HepG2 (cell line): Measurements from ENCODE around the gene DDX60. TPM values are rescaled to one million over a fixed set of nuclear protein-coding genes. Genes with fewer than 3 reads are reported as not detected.

Source experiments
- ATAC-seq: fragments of 200-7000 bp; cut with Tn5 transposase; 3 replicates; pipeline ENCODE4 v1.9.1; 2020; ENCODE audit warnings: mild to moderate bottlenecking, moderate library complexity
- BruUV-seq: library from RNA; stranded (reverse); fragments of 400-500 nt; replicated peaks from 2 replicates; lab custom pipeline; 2021; lab: Mats Ljungman, UMichigan
- CTCF ChIA-PET: fragments of 300-600 bp; formaldehyde crosslinking; extraction: SDS; loops from one replicate; lab custom pipeline; 2021; ENCODE audit warnings: low total read pairs, inconsistent platforms, low intra/inter-chr PET ratio; lab: Yijun Ruan, JAX
- POLR2A ChIA-PET: fragments of 350-600 bp; sonication (Branson Sonifier 250); formaldehyde crosslinking; loops from one replicate; lab custom pipeline; 2020; ENCODE audit warnings: antibody characterized with exemption, inconsistent platforms; lab: Yijun Ruan, JAX
- DNase-seq: peaks from one replicate; pipeline ENCODE4 v3.0.0-alpha.2; 2015; ENCODE audit warnings: low spot score
- FAIRE-seq: peaks from 3 replicates; lab custom pipeline; 2011; peaks lifted over from hg19 to GRCh38; lab: Jason Lieb, UNC
- H2AFZ ChIP-seq: one replicate; pipeline ENCODE4 v1.6.1; 2011; ENCODE audit warnings: low read length, inconsistent platforms
- H3K27ac ChIP-seq: fragments of 300-600 bp; 3 replicates; pipeline ENCODE4 v1.8.0; 2011; ENCODE audit warnings: mixed run types, mild to moderate bottlenecking, mixed read lengths, low read length, inconsistent platforms; ENCODE audit not compliant: insufficient read depth; ENCODE audit errors: extremely low read length
- H3K27me3 ChIP-seq, 2 experiments: fragments of 200-600 bp in 1 of 2; 2 replicates in 1 of 2; 3 replicates in 1 of 2; pipeline versions ENCODE4 v1.6.0 to v1.8.0; 2011; ENCODE audit warnings: low read length in 2 of 2, mild to moderate bottlenecking in 2 of 2, moderate library complexity in 2 of 2, inconsistent platforms in 1 of 2; ENCODE audit not compliant: insufficient read depth in 2 of 2, control insufficient read depth in 1 of 2
- H3K36me3 ChIP-seq, 2 experiments: fragments of 200-600 bp in 1 of 2; replicated peaks in 1 of 2; 2 replicates in 1 of 2; 3 replicates in 1 of 2; pipeline versions ENCODE4 v1.5.1 to v1.8.0; 2011; ENCODE audit warnings: low read length in 2 of 2, inconsistent platforms in 1 of 2; ENCODE audit not compliant: insufficient read depth in 2 of 2, control insufficient read depth in 1 of 2
- H3K4me1 ChIP-seq: 2 replicates; pipeline ENCODE4 v1.5.1; 2012; ENCODE audit warnings: low read length, inconsistent platforms; ENCODE audit not compliant: insufficient read depth
- H3K4me2 ChIP-seq: 2 replicates; pipeline ENCODE4 v1.6.0; 2011; ENCODE audit warnings: low read depth, low read length, inconsistent platforms
- H3K4me3 ChIP-seq, 3 experiments: fragments of 200-600 bp in 1 of 3; sonication (generic), shearing (Covaris generic) in 1 of 3; replicated peaks in 1 of 3; 2 replicates each; pipeline ENCODE4 v1.5.1; 2011 to 2016; ENCODE audit warnings: low read length in 3 of 3, inconsistent platforms in 2 of 3, low read depth in 2 of 3, mild to moderate bottlenecking in 2 of 3, control low read depth in 1 of 3, mixed read lengths in 1 of 3; ENCODE audit not compliant: insufficient read depth in 1 of 3
- H3K79me2 ChIP-seq: one replicate; pipeline ENCODE4 v1.6.1; 2011; ENCODE audit warnings: low read length, inconsistent platforms; ENCODE audit not compliant: insufficient read depth
- H3K9ac ChIP-seq: 2 replicates; pipeline ENCODE4 v1.6.0; 2011; ENCODE audit warnings: mild to moderate bottlenecking, low read depth, low read length, inconsistent platforms; ENCODE audit not compliant: insufficient read depth
- H3K9me3 ChIP-seq: 2 replicates; pipeline ENCODE4 v1.5.1; 2012; ENCODE audit warnings: mild to moderate bottlenecking, low read length
- H4K20me1 ChIP-seq: 2 replicates; pipeline ENCODE4 v1.6.0; 2011; ENCODE audit warnings: inconsistent platforms, mild to moderate bottlenecking, low read length, moderate library complexity; ENCODE audit not compliant: insufficient read depth
- AGO1 ChIP-seq: fragments of 200-400 bp; formaldehyde crosslinking; IDR thresholded peaks from 2 replicates; pipeline ENCODE4 v1.6.1; 2017; ENCODE audit warnings: mild to moderate bottlenecking, low read depth, low read length, moderate library complexity; ENCODE audit not compliant: poor library complexity, severe bottlenecking
- CREM ChIP-seq, 2 experiments: sonication (generic) in 1 of 2; formaldehyde crosslinking in 1 of 2; IDR thresholded peaks; 2 replicates each; pipeline versions ENCODE4 v1.4.0 to v1.6.1; 2016 to 2020; ENCODE audit warnings: antibody characterized with exemption in 1 of 2, mild to moderate bottlenecking in 1 of 2, missing genetic modification reagents in 1 of 2
- CSRNP2 ChIP-seq: sonication (generic); formaldehyde crosslinking; conservative IDR thresholded peaks from 2 replicates; pipeline ENCODE4 v1.8.0; 2022; ENCODE audit warnings: low read depth, missing genetic modification reagents
- GATA4 ChIP-seq: sonication (generic); IDR thresholded peaks from 2 replicates; pipeline ENCODE4 v1.6.1; 2016; ENCODE audit warnings: antibody characterized with exemption, low read depth, borderline replicate concordance
- MAX ChIP-seq: IDR thresholded peaks from 2 replicates; pipeline ENCODE4 v1.6.1; 2012; ENCODE audit warnings: inconsistent platforms
- PAWR ChIP-seq: sonication (generic); formaldehyde crosslinking; IDR thresholded peaks from 2 replicates; pipeline ENCODE4 v1.4.0; 2020; ENCODE audit warnings: missing genetic modification reagents, mild to moderate bottlenecking, borderline replicate concordance
- RFXAP ChIP-seq: sonication (generic); formaldehyde crosslinking; IDR thresholded peaks from 2 replicates; pipeline ENCODE4 v1.4.0; 2020; ENCODE audit warnings: missing genetic modification reagents, borderline replicate concordance
- ZNF543 ChIP-seq: sonication (generic); formaldehyde crosslinking; IDR thresholded peaks from 2 replicates; pipeline ENCODE4 v1.4.0; 2020; ENCODE audit warnings: mild to moderate bottlenecking, missing genetic modification reagents
- ZNF678 ChIP-seq: sonication (generic); formaldehyde crosslinking; IDR thresholded peaks from 2 replicates; pipeline ENCODE4 v1.4.0; 2020; ENCODE audit warnings: mild to moderate bottlenecking, missing genetic modification reagents
- WGBS: methylation state at CpG from one replicate; pipeline ENCODE4 v1.1.6; 2017; ENCODE audit warnings: low lambda C conversion rate; 5-methylcytosine and 5-hydroxymethylcytosine counted together
- in situ Hi-C: cut with HindIII; loops from 2 replicates; pipeline ENCODE4 v1.10.0; 2017; ENCODE audit warnings: low pct_unique_long_range_greater_than_20kb; ENCODE audit not compliant: extremely low pct_ligation_motif_present
- intact Hi-C: fragments of 100-400 bp; cut with micrococcal nuclease; formaldehyde crosslinking; loops from one replicate; pipeline ENCODE4 v1.10.0; 2022; ENCODE audit not compliant: unreplicated experiment
- polyA plus RNA-seq, 8 experiments: library from polyadenylated mRNA; depleted of rRNA in 3 of 8; stranded (reverse) in 7 of 8; unstranded in 1 of 8; fragments of >200 nt; fragmentation: Illumina TruSeq in 4 of 8; extraction: Trizol in 4 of 8; gene quantifications; 2 replicates each; pipeline versions ENCODE4 v1.2.1 to v1.2.3, GENCODE V29; 2011 to 2016; ENCODE audit warnings: low read depth in 4 of 8, missing spikeins in 1 of 8, mixed read lengths in 1 of 8; ENCODE audit not compliant: insufficient read depth in 1 of 8
- total RNA-seq, 5 experiments: library from RNA; depleted of rRNA; stranded (reverse); fragments of >200 nt; fragmentation: Illumina TruSeq; extraction: Trizol; gene quantifications; 2 replicates each; pipeline ENCODE4 v1.2.3, GENCODE V29; 2016; ENCODE audit warnings: low read depth in 1 of 5
- TF ChIP-seq, protein P1 (sequence below): sonication (generic); formaldehyde crosslinking; IDR thresholded peaks from 2 replicates; pipeline ENCODE4 v1.8.0; 2023; ENCODE audit warnings: mild to moderate bottlenecking, missing genetic modification reagents

DDX60 gene
- total and polyA plus RNA-seq, 2 of the 13 experiments (the other 11 are each of a cell fraction or from before 2014, with no cell fraction given): 0.35 TPM; not detected in 1

DNA sequence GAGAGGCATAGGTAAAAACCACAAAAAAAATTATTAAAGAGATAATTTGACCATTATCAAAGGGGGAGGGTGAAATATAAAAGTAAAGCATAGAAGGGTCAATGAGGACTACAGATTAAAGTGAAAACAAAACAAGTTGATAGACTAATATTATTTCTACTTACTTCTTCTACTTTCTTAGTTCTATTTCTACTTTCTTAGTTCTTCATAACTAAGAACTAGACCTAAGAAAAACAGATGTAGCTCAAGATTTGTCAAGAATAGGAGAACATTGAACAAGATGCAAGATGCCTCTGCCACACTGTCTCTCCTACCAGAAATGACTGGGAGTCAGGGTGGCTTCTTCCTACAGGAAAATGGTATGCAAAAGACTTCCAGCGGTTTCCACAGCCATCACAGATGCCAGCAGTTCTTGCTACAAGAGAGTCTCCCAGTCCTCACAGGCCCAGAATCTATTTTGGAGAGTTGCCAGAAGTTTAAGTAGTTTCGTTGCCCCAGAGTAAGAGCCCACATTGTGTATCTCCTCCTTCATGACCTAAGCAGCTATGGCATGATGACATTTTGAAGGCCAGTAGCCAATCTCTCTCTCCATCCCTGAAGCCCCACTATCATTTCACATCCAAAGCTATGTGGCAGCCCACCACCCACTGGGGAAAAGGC is 42.9 kb upstream of the DDX60 start (continued):
- TF ChIP-seq CSRNP2 (CRISPR knock-in tag): no peak
- TF ChIP-seq, all 625 proteins: peak for 0

DNA sequence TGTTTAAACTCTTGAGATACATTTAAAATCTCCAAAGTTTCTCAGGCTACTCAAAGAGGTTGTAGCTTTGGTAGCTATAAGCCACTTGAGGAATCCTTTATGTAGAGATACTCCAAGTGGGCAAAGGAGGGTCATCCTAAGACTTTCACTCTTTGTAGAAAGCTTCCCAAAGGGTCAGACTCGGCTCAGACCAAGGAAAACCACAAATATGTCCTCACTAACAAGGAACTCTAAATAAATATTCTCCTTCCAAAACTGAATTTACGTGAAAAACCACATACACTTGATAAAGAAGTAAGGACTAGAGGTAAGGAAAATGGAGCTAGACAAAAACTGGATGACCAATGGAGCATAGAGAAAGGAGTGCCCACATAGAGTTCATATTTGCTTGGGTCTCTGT is 41.7 kb upstream of the DDX60 start:
- POLR2A ChIA-PET: no interaction called here
- DNase-seq (no peak), FAIRE-seq (no peak), ATAC-seq (no peak)
- 1% methylated on average over 2 of the region's 2 CpGs for WGBS
- Histone ChIP-seq H3K4me2 (no peak overlapping the region), H3K27ac (no peak overlapping the region), H4K20me1 (no peaks in the 10 kb centered on the region), H3K9me3 (no peaks in the 10 kb centered on the region), H3K4me1 (no peaks in the 10 kb centered on the region), H3K4me3 (no peak overlapping the region), H3K9ac (no peak overlapping the region), H3K36me3 (no peaks in the 10 kb centered on the region), H2AFZ (no peak overlapping the region), H3K27me3 (no peaks in the 10 kb centered on the region), H3K79me2 (no peaks in the 10 kb centered on the region)
- in situ Hi-C loops: no loop called here
- BruUV-seq: no TSS peak
- intact Hi-C loops: no loop called here
- TF ChIP-seq RFXAP (CRISPR knock-in tag) (no peak), CREM (IDR thresholded peaks at IDR 0.05) (no peak), CREM (CRISPR knock-in tag; IDR thresholded peaks at IDR 0.05) (no peak), GATA4 (no peak), MAX (no peak), AGO1 (no peak), PAWR (CRISPR knock-in tag) (no peak), ZNF543 (no peak), ZNF678 (CRISPR knock-in tag) (no peak)
- TF ChIP-seq, protein P1, sequence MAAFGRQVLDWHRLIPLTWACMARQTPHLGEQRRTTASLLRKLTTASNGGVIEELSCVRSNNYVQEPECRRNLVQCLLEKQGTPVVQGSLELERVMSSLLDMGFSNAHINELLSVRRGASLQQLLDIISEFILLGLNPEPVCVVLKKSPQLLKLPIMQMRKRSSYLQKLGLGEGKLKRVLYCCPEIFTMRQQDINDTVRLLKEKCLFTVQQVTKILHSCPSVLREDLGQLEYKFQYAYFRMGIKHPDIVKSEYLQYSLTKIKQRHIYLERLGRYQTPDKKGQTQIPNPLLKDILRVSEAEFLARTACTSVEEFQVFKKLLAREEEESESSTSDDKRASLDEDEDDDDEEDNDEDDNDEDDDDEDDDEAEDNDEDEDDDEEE (CRISPR knock-in tag): no peak
- CTCF ChIA-PET: no interaction called here
